ENCODE results near the gene TM4SF1. TPM values are rescaled to one million over a fixed set of nuclear protein-coding genes. Genes with fewer than 3 reads are reported as not detected.

TM4SF1 gene
- total RNA-seq, 2 donors from 2014 or later: 104 to 168 TPM

DNA sequence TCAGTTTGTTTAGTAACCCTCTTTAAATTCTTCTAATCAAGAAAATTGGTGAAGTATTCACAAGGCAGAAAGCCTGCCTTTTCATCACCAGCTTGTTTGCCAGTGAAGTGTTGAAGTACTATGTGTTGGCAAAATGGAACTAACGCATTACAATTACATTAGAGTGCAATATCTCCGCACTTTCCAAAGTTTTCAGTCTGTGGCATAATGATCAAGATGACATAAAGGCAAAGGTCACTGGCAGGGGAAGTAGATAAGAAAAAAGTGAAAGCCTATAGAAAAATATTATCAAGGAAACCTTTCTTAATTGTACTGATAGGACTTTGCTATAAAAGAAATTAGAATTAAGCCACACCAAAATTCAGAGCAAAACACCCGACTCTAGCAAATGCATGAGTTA lies 25.0 kb upstream of the TM4SF1 start:
- H3K4me1 ChIP-seq: peaks cover 76% of the 10 kb centered on the region
- intact Hi-C loops (cut with DNase I): no loop called here
- DNase-seq (no peak), ATAC-seq (no peak)
- WGBS, 2 donors: 89 to 92% methylated on average over 3 of the region's 3 CpGs
- no peaks in the 10 kb centered on the region for H3K27me3 ChIP-seq
- H3K9me3 ChIP-seq: no peaks in the 10 kb centered on the region
- peak overlapping the region; percentile 85 to 97 (median 92) for H3K27ac ChIP-seq
- TF ChIP-seq CTCF (IDR thresholded peaks at IDR 0.05) (no peak), POLR2A (IDR thresholded peaks at IDR 0.05) (no peak)
- no peak overlapping the region for H3K4me3 ChIP-seq
- H3K36me3 ChIP-seq (replicated peaks in 1 of 2; ENCODE audit: insufficient read depth in 1 of 2, low read depth in 2 of 2): no peaks in the 10 kb centered on the region

DNA sequence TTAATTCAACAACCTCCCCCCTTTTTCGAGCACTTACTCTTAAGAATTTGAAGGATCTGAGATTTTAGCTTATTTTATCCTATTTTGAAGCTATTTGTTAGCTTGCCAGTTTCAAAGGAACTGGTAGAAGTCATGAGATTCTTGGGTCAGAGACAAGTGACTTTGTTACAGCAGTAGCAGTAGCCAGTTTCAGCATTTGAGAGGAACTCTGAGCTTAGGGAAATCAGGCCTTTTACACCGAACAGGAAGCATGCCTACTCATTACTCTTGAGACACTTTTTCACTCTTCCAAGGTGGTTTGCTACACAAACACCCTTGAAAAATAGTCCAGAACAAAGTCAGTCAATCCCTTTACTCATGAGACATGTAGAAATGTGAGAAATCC lies 24.5 kb upstream of the TM4SF1 start:
- H3K9me3 ChIP-seq: no peaks in the 10 kb centered on the region
- H3K4me1 ChIP-seq: peaks cover 74% of the 10 kb centered on the region
- H3K27ac ChIP-seq: peak overlapping the region; percentile 85 to 97 (median 92)
- intact Hi-C loops (cut with DNase I): no loop called here
- H3K27me3 ChIP-seq: no peaks in the 10 kb centered on the region
- DNase-seq: no peak
- ATAC-seq: peak; percentile 39
- TF ChIP-seq CTCF (IDR thresholded peaks at IDR 0.05): no peak
- TF ChIP-seq POLR2A (IDR thresholded peaks at IDR 0.05): no peak
- no peak overlapping the region for H3K4me3 ChIP-seq
- WGBS, 2 donors: 24 to 30% methylated on average over 2 of the region's 2 CpGs
- no peaks in the 10 kb centered on the region for H3K36me3 ChIP-seq (replicated peaks in 1 of 2; ENCODE audit: insufficient read depth in 1 of 2, low read depth in 2 of 2)

DNA sequence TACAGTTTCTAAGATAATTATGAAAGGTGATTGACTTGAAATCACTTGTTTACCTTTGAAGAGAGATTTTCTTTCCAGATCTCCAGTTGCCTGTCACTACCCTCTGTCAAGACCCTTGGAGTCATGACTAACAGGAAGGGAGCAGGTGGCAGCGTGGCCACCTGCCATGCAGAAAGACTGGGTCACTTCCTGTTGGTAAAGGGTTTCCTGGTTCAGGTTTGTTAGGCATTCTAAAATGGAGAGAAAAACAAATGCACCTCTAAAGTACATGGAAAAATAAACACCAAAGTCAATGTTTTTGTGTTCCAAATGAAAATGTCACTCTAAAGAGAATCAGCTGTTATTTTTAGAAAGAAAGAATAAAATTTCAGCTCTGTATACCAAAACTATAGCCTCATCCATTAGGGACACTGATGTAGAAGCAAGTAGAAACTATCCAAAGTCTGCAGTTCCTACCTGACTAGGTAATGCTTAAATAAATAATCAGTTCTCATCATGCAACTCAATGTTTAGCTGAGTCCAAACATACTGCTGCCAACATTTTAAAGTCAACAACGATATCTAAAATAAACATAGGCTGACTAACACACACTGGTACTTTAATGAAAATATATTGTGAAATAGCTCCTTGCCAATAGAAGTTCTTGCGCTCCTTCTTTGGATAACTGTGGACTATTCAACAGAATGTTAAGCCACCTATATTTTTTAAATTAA lies 23.9 kb upstream of the TM4SF1 start:
- ATAC-seq: peak; percentile 94
- Histone ChIP-seq H3K27me3 (no peaks in the 10 kb centered on the region), H3K27ac (peak overlapping the region; percentile 85 to 97 (median 92)), H3K36me3 (replicated peaks in 1 of 2; ENCODE audit: insufficient read depth in 1 of 2, low read depth in 2 of 2) (no peaks in the 10 kb centered on the region), H3K4me3 (no peak overlapping the region), H3K9me3 (no peaks in the 10 kb centered on the region), H3K4me1 (peaks cover 74% of the 10 kb centered on the region)
- peak; percentile 87 to 94 (median 91) for DNase-seq
- WGBS, 2 donors: 19 to 25% methylated on average over 3 of the region's 3 CpGs
- no peak for TF ChIP-seq CTCF (IDR thresholded peaks at IDR 0.05)
- TF ChIP-seq POLR2A (IDR thresholded peaks at IDR 0.05): peak in 1 of 3 donors; percentile 16
- intact Hi-C loops (cut with DNase I): no loop called here

DNA sequence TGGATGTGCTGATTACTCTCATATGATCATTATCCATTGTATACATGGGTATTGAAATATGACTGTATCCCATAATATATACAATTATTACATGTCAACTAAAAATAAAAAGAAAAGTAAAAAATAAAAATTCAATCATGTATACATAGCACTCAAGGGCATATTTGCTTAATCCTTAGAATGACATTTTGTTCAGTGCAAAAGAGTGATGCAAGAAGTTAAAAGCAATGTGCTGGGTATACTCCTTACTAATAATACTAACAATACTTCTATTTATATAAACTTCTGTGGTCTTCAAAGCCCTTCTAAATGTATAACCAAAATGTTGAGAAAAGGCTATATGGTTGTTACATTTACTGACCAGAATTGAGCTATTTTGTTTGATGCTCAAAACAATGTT lies 23.2 kb upstream of the TM4SF1 start:
- intact Hi-C loops (cut with DNase I): no loop called here
- Histone ChIP-seq H3K27ac (peak overlapping the region; percentile 83 to 97 (median 92)), H3K9me3 (no peaks in the 10 kb centered on the region), H3K36me3 (replicated peaks in 1 of 2; ENCODE audit: insufficient read depth in 1 of 2, low read depth in 2 of 2) (no peaks in the 10 kb centered on the region), H3K4me3 (no peak overlapping the region), H3K27me3 (no peaks in the 10 kb centered on the region), H3K4me1 (peaks cover 74% of the 10 kb centered on the region)
- no peak for DNase-seq
- peak; percentile 27 for ATAC-seq
- TF ChIP-seq POLR2A (IDR thresholded peaks at IDR 0.05) (no peak), CTCF (IDR thresholded peaks at IDR 0.05) (no peak)

- no peaks in the 10 kb centered on the region for H3K36me3 ChIP-seq (replicated peaks in 1 of 2; ENCODE audit: insufficient read depth in 1 of 2, low read depth in 2 of 2)
- no peaks in the 10 kb centered on the region for H3K9me3 ChIP-seq
- H3K27ac ChIP-seq: no peak overlapping the region
- intact Hi-C loops (cut with DNase I): loop anchor here (10.0 kb wide), 1 partner anchor 87 kb away; no protein-coding TSS in a partner anchor
- H3K27me3 ChIP-seq: no peaks in the 10 kb centered on the region
- no peak for ATAC-seq
- TF ChIP-seq CTCF (IDR thresholded peaks at IDR 0.05): no peak
- no peak for TF ChIP-seq POLR2A (IDR thresholded peaks at IDR 0.05)
- DNase-seq: no peak
- WGBS, 2 donors: 94 to 100% methylated on average over 1 of the region's 1 CpG
- H3K4me3 ChIP-seq: no peak overlapping the region
- peaks cover 76% of the 10 kb centered on the region for H3K4me1 ChIP-seq
Measured at GRCh38 chr3:149398296-149398695, 20.8 kb upstream of the TM4SF1 start.

All from body of pancreas (tissue), 4 donors.